ENCODE measurements around the gene DNAJC6. TPM values are rescaled to one million over a fixed set of nuclear protein-coding genes. Genes with fewer than 3 reads are reported as not detected.

Gene DNAJC6
- total RNA-seq, 3 donors from 2014 or later, result 1.6 to 9.6 (median 1.8) TPM

DNA sequence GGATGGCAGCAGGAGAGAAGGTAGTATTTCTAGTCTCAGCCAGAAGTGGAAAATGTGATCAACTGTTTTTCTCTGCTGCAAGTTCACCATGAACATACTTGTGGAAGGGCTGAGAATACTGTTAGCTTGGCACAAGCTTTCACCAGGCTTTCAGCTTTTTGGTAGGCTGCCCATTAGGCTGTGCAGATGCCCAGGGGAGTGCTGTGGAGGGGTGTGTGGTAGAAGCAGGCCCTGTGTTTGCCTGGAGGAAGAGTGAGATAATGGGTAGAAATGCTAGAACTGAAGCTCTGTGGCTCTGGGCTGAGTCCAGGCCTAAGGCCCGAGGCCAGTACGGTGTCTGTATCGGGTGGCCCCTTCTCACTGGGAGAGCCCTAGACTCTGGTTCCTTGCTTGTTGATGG is 9.8 kb downstream of the DNAJC6 start:
- Histone ChIP-seq H3K9me3 (no peaks in the 10 kb centered on the region), H3K4me1 (ENCODE audit: low read depth) (no peaks in the 10 kb centered on the region), H3K4me3 (no peak overlapping the region), H3K36me3 (ENCODE audit: low read depth) (no peaks in the 10 kb centered on the region)
- DNase-seq (no peak), ATAC-seq (no peak)
- intact Hi-C loops (cut with DNase I, micrococcal nuclease), result no loop called here
- TF ChIP-seq, protein P1, sequence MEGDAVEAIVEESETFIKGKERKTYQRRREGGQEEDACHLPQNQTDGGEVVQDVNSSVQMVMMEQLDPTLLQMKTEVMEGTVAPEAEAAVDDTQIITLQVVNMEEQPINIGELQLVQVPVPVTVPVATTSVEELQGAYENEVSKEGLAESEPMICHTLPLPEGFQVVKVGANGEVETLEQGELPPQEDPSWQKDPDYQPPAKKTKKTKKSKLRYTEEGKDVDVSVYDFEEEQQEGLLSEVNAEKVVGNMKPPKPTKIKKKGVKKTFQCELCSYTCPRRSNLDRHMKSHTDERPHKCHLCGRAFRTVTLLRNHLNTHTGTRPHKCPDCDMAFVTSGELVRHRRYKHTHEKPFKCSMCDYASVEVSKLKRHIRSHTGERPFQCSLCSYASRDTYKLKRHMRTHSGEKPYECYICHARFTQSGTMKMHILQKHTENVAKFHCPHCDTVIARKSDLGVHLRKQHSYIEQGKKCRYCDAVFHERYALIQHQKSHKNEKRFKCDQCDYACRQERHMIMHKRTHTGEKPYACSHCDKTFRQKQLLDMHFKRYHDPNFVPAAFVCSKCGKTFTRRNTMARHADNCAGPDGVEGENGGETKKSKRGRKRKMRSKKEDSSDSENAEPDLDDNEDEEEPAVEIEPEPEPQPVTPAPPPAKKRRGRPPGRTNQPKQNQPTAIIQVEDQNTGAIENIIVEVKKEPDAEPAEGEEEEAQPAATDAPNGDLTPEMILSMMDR (IDR thresholded peaks at IDR 0.05), result no peak

- H3K9me3 ChIP-seq, result no peaks in the 10 kb centered on the region
- TF ChIP-seq, protein P1 (IDR thresholded peaks at IDR 0.05), result no peak
- no peaks in the 10 kb centered on the region for H3K36me3 ChIP-seq (ENCODE audit: low read depth)
- H3K4me1 ChIP-seq (ENCODE audit: low read depth), result no peaks in the 10 kb centered on the region
- intact Hi-C loops (cut with DNase I, micrococcal nuclease), result no loop called here
- ATAC-seq, result no peak
- no peak for DNase-seq
- H3K4me3 ChIP-seq, result no peak overlapping the region
These were observed 10.4 kb downstream of the DNAJC6 start for GRCh38 chr1:65319754-65320153.

DNA sequence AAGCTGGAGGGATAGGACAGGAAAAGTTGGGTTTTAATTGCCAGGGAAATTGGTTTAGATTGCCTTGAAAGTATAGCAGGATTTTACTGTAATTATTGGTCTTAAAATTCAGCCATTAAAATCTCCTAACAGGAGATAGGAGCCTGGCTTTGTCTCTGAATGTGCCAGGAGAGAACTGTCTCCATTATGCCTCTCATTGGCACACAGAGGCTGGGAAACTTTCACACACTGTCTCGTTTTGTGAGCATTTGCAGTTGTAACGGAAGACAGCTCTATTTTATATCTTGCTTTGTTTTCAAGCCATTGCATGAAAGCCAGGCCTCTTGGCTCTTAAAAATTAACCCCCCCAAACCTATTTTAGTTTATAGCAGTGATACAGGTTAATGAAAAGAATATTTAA is 12.5 kb downstream of the DNAJC6 start:
- H3K36me3 ChIP-seq (ENCODE audit: low read depth), result no peaks in the 10 kb centered on the region
- intact Hi-C loops (cut with DNase I, micrococcal nuclease), result no loop called here
- H3K9me3 ChIP-seq, result no peaks in the 10 kb centered on the region
- DNase-seq (no peak), ATAC-seq (no peak)
- TF ChIP-seq, protein P1 (IDR thresholded peaks at IDR 0.05), result no peak
- H3K4me3 ChIP-seq, result no peak overlapping the region
- no peaks in the 10 kb centered on the region for H3K4me1 ChIP-seq (ENCODE audit: low read depth)

DNA sequence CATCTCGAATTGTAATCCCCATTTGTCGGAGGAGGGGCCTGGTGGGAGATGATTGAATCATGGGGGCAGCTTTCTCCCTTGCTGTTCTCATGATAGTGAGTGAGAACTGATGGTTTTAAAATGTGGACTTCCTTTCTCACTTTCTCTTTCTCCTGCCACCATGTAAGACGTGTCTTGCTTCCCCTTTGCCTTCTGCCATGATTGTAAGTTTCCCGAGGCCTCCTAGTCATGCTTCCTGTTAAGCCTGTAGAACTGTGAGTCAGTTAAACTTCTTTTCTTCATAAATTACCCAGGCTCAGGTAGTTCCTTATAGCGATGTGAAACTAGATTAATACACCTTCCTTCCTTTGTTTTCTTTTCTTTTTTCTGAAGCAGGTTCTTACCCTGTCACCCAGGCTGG is 13.9 kb downstream of the DNAJC6 start:
- Histone ChIP-seq H3K4me1 (ENCODE audit: low read depth) (no peaks in the 10 kb centered on the region), H3K9me3 (no peaks in the 10 kb centered on the region), H3K36me3 (ENCODE audit: low read depth) (no peaks in the 10 kb centered on the region), H3K4me3 (no peak overlapping the region)
- no peak for ATAC-seq
- DNase-seq, result no peak
- TF ChIP-seq, protein P1 (IDR thresholded peaks at IDR 0.05), result no peak
- intact Hi-C loops (cut with DNase I, micrococcal nuclease), result no loop called here

GRCh38 chr1:65330021-65330420 is 20.7 kb downstream of the DNAJC6 start:
- no peaks in the 10 kb centered on the region for H3K36me3 ChIP-seq (ENCODE audit: low read depth)
- DNase-seq (no peak), ATAC-seq (no peak)
- TF ChIP-seq, protein P1 (IDR thresholded peaks at IDR 0.05), result no peak
- intact Hi-C loops (cut with DNase I, micrococcal nuclease), result no loop called here
- H3K4me3 ChIP-seq, result no peak overlapping the region
- no peaks in the 10 kb centered on the region for H3K9me3 ChIP-seq
- H3K4me1 ChIP-seq (ENCODE audit: low read depth), result no peaks in the 10 kb centered on the region

DNA sequence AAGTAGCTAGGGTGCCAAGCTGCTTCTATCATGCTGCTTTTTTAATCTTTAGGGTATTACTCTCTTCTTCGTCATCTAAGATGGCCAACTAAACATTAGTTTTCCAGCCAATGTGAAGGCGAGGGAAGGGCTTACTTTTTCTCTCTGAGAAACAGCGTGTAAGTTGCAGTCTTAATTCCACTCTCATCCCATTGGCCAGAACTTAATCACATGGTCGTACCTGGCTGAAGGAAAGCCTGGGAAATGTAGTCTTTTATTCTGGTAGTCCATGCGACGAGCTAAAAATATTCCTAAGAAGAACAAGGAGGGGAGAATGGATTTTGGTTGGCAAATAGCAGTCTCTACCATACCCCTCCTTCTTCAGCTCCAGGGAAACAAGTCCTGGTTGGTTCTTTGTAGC is 21.5 kb downstream of the DNAJC6 start:
- Histone ChIP-seq H3K9me3 (no peaks in the 10 kb centered on the region), H3K4me3 (no peak overlapping the region), H3K36me3 (ENCODE audit: low read depth) (no peaks in the 10 kb centered on the region), H3K4me1 (ENCODE audit: low read depth) (no peaks in the 10 kb centered on the region)
- TF ChIP-seq, protein P1 (IDR thresholded peaks at IDR 0.05), result no peak
- DNase-seq, result no peak
- intact Hi-C loops (cut with DNase I, micrococcal nuclease), result no loop called here
- ATAC-seq, result no peak

Data from mucosa of descending colon (tissue), 3 donors.